T-helper 1 cell treated with Interleukin-12 subunit alpha and Interleukin-12 subunit beta and Interleukin-4 antibody, amounts not matched to agents 30 μg/mL and 1 μg/mL, for 36 hours (primary cell): ENCODE results near the gene HAP1.
"Not testable (repeated sequence)": the region's sequence is repeated elsewhere in the genome, so short reads cannot be mapped to it uniquely, and the experiment has no call there.

ENCODE experiments used
- H3K27ac Mint-ChIP-seq: one replicate; pipeline ENCODE4 v1.8.0; 2021; ENCODE audit warnings: mild to moderate bottlenecking, mixed read lengths
- H3K27me3 Mint-ChIP-seq: one replicate; pipeline ENCODE4 v1.8.0; 2021; ENCODE audit warnings: low read depth, mixed read lengths
- H3K36me3 Mint-ChIP-seq: one replicate; pipeline ENCODE4 v1.8.0; 2021; ENCODE audit warnings: low read depth, mixed read lengths
- H3K4me1 Mint-ChIP-seq: one replicate; pipeline ENCODE4 v1.8.0; 2021; ENCODE audit warnings: low read depth, mixed read lengths
- H3K4me3 Mint-ChIP-seq: one replicate; pipeline ENCODE4 v1.8.0; 2021; ENCODE audit warnings: mild to moderate bottlenecking, moderate library complexity, mixed read lengths
- H3K9me3 Mint-ChIP-seq: one replicate; pipeline ENCODE4 v1.8.0; 2021; ENCODE audit warnings: mixed read lengths

The HAP1 gene

DNA sequence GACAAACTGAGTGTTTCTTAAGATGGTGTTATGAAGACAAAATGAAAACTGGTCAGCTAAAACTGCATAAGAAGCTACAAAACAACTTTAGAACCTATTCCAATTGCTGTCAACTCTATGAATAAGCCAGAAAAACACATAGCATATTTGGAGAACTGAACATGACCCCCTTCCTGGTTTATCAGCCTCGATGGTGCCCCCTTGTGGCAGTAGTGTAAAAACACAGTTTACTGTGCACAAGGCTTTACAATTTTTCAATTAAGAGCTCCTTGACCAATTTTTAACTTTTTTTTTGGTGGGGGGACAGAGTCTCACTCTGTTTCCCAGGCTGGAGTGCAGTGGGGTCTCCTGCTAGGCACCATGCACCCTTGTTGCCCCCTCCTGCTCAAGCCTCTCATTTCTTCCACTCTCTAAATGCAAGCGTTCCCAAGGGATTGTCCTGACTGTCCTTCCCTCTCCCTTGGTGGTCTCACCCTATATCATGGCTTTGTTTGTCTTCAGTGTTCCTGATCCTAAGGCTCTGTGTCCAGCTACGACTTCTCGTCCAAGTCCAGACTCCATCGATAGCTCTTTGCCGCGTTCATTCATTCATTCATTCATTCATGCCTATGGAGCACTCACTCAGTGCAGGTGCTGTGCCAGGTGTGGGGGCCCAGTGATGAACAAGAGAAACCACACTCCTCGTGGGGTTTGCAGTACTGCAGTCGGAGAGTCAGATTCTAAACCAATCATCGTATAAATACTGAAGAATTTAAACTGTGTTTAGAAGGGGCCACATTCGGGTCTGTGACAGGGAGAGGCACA lies 38.3 kb downstream of the HAP1 start:
- H3K27ac Mint-ChIP-seq, result peak overlapping the region; percentile 52
- no peak overlapping the region for H3K4me3 Mint-ChIP-seq
- no peaks in the 10 kb centered on the region for H3K27me3 Mint-ChIP-seq
- peaks cover 33% of the 10 kb centered on the region for H3K36me3 Mint-ChIP-seq
- H3K9me3 Mint-ChIP-seq, result no peaks in the 10 kb centered on the region
- peaks cover 20% of the 10 kb centered on the region for H3K4me1 Mint-ChIP-seq

DNA sequence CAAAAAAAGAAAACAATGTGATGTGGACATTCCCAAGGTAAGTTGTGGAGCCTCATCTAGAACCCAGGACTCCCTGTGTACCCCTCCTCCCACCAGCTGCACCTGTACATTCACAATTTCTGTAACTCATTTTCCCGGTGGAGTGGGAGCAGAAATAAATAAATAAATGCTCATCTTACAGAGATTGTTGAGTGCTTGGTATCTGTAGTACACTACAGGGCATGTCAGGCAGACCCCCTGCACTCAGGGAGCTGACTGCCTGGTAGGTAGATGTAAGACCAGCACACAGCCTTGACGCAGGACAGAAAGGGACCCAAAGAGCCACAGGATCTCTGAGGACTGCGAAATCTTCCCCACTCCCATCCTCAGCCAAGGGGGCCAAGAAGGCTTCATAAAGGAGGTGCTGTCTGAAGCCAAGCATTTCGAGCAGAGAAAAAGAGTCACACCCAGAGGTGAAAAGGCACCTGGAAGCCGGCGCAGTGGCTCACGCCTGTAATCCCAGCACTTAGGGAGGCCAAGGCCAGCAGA lies 39.2 kb downstream of the HAP1 start:
- no peaks in the 10 kb centered on the region for H3K9me3 Mint-ChIP-seq
- no peaks in the 10 kb centered on the region for H3K27me3 Mint-ChIP-seq
- no peak overlapping the region for H3K27ac Mint-ChIP-seq
- H3K4me3 Mint-ChIP-seq, result no peak overlapping the region
- peaks cover 43% of the 10 kb centered on the region for H3K36me3 Mint-ChIP-seq
- peaks cover 26% of the 10 kb centered on the region for H3K4me1 Mint-ChIP-seq

DNA sequence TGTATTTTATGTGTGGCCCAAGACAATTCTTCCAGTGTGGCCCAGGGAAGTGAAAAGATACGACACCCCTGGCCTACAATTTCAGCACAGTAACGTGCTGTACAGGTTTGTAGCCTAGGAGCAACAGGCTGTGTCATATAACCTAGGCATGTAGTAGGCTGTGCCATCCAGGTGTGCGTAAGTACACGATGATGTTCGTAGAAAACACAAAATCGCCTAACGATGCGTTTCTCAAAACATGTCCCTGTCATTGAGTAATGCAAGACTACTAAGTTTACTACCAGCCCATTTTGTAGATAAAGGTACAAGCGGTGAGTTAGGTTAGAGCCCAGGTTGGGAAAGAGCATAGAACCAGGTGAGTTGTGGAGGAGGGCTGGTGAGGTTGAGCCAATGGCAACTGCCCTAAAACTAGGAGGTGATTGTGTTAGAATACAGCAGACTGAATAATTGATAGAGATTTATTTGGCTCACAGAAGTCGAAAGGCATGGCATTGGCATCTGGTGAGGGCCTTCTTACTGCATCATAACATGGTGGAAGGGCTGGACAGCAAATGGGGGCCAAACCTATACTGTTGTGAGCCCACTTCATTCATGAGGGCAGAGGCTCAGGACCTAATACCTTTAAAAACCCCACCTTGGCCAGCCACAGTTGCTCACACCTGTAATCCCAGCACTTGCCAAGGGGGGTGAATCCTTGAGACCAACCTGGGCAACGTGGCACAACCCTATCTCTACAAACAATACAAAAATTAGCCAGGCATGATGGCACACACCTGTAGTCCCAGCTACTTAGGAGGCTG lies 41.5 kb downstream of the HAP1 start:
- Mint-ChIP-seq H3K27me3 (no peaks in the 10 kb centered on the region), H3K36me3 (peaks cover 53% of the 10 kb centered on the region), H3K4me1 (peaks cover 33% of the 10 kb centered on the region), H3K4me3 (no peak overlapping the region), H3K27ac (peak overlapping the region; percentile 34), H3K9me3 (no peaks in the 10 kb centered on the region)

DNA sequence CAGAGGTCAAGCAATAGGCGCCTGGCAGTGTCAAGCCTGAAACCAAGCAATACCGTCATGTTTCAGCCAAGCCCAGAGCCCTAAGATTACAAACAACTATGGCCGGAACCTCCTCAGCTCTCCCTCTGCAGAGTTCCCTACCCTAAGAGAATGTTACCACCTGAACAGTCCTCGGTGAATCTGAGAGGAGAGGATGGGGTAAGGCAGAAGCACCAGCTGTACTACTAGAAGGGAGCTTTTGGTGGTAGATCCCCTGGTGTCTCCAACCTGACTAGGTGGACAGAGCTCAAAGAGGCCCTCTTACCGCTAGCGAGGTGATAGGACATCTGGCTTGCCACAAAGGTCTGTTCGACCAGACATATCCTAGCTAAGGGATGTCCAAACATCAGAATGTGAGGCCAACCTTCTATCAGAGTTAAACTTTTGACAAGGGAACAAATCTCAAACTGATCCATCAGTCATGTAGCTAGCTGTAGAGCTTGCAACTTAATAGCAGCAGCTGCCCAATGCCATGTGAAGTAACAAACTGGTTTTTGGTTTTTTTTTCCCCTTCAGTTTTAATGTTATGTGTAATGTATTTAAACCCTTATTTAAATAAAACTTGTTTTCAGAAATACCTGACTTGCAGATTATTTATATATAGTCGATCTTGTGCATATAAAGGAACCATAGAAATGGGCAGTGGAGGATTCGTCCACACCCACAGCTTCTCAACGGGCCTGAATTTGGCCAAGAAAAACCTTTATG lies 43.2 kb downstream of the HAP1 start:
- peak overlapping the region; percentile 92 for H3K4me3 Mint-ChIP-seq
- H3K27ac Mint-ChIP-seq, result peak overlapping the region; percentile 73
- peaks cover 30% of the 10 kb centered on the region for H3K4me1 Mint-ChIP-seq
- no peaks in the 10 kb centered on the region for H3K27me3 Mint-ChIP-seq
- no peaks in the 10 kb centered on the region for H3K9me3 Mint-ChIP-seq
- H3K36me3 Mint-ChIP-seq, result peaks cover 53% of the 10 kb centered on the region

DNA sequence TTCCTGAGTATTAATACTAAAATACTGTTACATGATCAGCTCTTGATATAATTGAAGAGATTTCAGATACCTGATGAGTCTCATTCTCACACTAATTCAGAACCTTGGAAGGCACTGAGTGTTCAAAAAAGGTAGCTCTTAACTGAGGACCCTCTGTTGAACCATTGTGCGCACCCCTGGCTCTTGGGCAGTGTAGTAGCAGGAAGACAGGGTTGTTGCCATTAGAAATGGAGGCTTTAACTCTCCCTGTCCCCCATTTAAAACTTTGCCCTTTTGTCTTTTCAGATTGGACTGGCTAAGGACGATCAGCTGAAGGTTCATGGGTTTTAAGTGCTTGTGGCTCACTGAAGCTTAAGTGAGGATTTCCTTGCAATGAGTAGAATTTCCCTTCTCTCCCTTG lies 43.9 kb downstream of the HAP1 start:
- peaks cover 51% of the 10 kb centered on the region for H3K36me3 Mint-ChIP-seq
- no peaks in the 10 kb centered on the region for H3K27me3 Mint-ChIP-seq
- H3K9me3 Mint-ChIP-seq, result no peaks in the 10 kb centered on the region
- peaks cover 25% of the 10 kb centered on the region for H3K4me1 Mint-ChIP-seq
- peak overlapping the region; percentile 45 for H3K27ac Mint-ChIP-seq
- peak overlapping the region; percentile 92 for H3K4me3 Mint-ChIP-seq

DNA sequence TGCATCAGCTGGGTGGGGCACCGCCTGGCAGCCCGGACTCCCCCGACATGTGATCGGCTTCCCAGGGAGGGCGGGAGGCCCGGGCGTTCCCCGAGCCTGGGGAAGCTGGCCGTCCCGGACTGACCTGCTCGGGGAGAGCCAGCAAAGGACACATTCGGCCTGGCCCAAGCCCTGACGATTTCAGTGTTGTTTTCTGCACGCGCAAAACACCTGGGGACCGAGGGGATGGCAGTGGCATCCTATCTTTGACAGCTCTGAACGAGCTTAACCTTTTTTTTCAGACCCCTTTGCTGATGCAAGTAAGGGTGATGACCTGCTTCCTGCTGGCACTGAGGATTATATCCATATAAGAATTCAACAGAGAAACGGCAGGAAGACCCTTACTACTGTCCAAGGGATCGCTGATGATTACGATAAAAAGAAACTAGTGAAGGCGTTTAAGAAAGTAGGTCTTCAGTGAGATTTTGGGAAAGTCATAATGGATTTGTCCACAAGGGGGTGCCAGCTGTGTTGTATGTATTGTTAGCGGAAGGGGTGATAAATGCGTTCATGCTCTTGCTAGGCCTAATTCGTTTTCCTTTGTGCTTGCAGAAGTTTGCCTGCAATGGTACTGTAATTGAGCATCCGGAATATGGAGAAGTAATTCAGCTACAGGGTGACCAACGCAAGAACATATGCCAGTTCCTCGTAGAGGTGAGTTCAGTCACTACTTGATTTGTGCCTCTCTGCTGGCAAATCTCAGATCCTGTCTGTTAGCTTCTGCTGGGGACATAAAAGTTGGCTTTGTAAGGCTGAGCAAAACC lies 44.7 kb downstream of the HAP1 start:
- Mint-ChIP-seq H3K36me3 (peaks cover 49% of the 10 kb centered on the region), H3K4me3 (peak overlapping the region; percentile 92), H3K9me3 (no peaks in the 10 kb centered on the region), H3K27me3 (no peaks in the 10 kb centered on the region), H3K4me1 (peaks cover 24% of the 10 kb centered on the region), H3K27ac (peak overlapping the region; percentile 98)

DNA sequence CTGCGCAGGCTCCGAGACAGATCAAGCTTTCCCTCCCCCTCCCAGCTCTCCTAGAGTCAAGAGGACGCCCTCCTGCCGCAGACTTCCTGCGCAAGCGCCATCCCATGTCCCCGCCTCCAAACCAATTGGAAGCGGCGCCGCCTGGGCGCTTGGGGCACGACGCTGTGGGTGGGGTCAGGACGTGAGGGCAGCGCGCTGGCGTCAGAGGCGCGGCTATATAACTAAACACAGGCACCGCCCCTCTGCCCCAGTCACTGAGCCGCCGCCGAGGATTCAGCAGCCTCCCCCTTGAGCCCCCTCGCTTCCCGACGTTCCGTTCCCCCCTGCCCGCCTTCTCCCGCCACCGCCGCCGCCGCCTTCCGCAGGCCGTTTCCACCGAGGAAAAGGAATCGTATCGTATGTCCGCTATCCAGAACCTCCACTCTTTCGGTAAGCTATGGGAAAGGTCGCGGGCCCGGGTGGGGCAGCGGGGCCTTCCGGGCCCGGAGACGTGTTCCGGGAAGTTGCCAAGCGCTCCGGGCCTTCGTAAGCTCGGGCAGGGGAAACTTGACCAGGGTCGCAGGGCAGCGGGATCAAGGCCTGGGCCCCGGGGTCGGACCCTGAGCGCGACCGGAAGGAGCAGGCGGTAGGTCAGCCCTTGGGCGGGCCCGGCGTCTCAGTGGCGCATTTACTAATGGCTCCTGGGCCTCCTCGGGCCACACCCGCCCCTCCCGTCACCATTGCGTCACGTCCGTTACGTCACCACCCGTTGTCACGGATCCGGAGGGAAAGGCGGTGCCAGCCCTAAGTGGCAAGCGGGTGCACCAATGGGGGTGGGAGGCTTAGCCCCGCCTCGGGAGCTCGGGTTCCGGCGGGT lies 45.6 kb downstream of the HAP1 start, which contains the start of gene EIF1:
TSS of gene EIF1 (plus strand) at position 245 of the 856 bp plus-strand sequence. CDS start at position 399, 154 bp downstream.
- Mint-ChIP-seq H3K27me3 (no peaks in the 10 kb centered on the region), H3K9me3 (no peaks in the 10 kb centered on the region), H3K27ac (peak within 1 kb of the TSS; percentile 98), H3K4me1 (peaks cover 24% of the 10 kb centered on the region), H3K36me3 (peaks cover 44% of the 10 kb centered on the region), H3K4me3 (peak within 1 kb of the TSS; percentile 92)

DNA sequence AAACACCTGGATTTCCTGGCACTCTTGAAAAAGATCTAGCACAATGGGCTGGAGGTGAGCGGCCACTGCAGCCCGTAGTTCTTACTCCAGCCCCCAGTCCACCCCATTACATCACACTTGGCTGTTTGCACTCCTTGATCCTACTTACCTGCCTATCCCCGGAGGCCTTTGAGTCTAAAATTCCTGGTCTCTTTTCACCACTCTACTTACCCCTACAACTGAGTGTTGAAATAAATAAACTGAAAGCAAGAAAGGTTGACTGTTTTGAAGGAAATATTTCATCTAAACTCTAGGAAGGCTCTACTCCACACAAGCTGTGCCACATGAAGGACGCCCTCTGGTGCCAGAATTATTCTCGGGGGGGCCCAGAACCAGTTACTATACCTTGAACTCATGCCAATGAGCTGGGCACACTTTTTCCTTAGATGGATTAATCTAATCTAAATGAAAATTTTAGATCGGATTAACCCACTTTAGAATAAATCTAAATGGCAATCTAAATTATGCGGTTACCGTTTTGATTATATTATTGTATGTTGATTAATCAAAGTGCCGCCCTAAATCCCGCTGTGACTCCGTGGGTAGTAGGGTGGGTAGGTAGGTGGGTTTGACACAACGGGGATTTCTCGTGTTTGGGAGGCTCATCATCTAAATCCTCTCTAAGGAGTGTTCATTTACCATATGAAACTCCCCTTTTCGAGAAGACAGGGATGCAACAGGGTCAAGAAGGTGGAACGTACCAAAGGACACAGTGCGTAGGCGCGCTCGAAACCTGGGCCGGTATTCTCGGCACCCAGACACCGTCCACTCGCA lies 46.4 kb downstream of the HAP1 start:
- Mint-ChIP-seq H3K27ac (peak overlapping the region; percentile 98), H3K9me3 (no peaks in the 10 kb centered on the region), H3K4me1 (peaks cover 24% of the 10 kb centered on the region), H3K36me3 (peaks cover 39% of the 10 kb centered on the region), H3K4me3 (peak overlapping the region; percentile 92), H3K27me3 (no peaks in the 10 kb centered on the region)

DNA sequence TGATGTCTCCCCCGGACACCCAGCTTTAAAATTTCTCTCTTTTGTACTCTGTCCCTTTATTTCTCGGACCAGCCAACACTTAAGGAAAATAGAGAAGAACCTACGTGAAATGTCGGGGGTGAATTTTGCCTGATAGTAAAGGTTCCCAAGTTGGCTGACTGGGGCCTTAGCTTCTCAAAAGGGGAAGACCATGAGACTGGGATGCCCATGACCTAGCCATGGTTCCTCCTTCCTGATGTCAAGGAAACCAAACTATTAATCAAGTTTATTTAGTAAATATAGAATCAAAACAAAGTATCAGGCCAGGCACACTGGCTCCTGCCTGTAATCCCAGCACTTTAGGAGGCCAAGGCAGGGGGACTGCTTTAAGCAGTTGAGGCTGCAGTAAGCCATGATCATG lies 48.2 kb downstream of the HAP1 start:
- H3K9me3 Mint-ChIP-seq, result no peaks in the 10 kb centered on the region
- H3K36me3 Mint-ChIP-seq, result peaks cover 22% of the 10 kb centered on the region
- H3K4me3 Mint-ChIP-seq, result no peak overlapping the region
- no peaks in the 10 kb centered on the region for H3K27me3 Mint-ChIP-seq
- H3K27ac Mint-ChIP-seq, result no peak overlapping the region
- peaks cover 24% of the 10 kb centered on the region for H3K4me1 Mint-ChIP-seq

DNA sequence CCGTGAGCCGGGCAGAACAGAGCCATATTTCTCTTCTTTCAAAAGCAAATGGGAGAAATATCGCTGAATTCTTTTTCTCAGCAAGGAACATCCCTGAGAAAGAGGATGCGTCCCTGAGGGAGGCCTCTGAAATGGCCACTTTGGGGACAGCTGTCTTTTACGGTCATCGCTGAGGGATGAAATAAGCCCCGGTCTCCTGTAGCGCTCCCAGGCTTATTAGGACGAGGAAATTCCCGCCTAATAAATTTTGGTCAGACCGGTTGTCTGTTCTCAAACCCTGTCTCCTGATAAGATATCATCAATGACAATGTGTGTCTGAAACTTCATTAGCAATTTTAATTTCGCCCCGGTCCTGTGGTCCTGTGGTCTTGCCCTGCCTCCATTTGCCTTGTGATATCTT lies 48.7 kb downstream of the HAP1 start:
- H3K27ac Mint-ChIP-seq, H3K9me3 Mint-ChIP-seq, H3K27me3 Mint-ChIP-seq, H3K4me3 Mint-ChIP-seq: not testable (repeated sequence)
- peaks cover 16% of the 10 kb centered on the region for H3K36me3 Mint-ChIP-seq
- H3K4me1 Mint-ChIP-seq, result peaks cover 19% of the 10 kb centered on the region

DNA sequence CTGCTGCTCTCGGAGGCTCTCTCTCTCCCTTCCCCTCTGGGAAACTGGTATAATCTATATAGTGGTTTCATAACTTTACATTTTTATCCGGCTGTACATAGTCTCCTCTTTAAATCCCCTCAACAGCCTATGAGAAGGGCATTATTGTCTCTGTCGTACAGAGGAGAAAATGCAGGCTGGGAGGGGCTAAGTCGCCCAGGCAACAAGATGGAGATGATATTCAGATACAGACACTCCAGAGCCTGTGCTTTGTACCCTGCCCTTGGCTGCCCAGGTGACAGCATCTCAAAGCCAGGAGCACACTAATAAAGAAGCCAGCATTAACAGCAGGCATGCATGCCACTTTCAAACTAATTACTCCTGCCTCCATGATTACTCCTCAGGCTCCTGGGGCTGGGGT lies 50.4 kb downstream of the HAP1 start:
- Mint-ChIP-seq H3K4me1 (peaks cover 27% of the 10 kb centered on the region), H3K9me3 (no peaks in the 10 kb centered on the region), H3K36me3 (no peaks in the 10 kb centered on the region), H3K27ac (no peak overlapping the region), H3K4me3 (no peak overlapping the region), H3K27me3 (no peaks in the 10 kb centered on the region)

DNA sequence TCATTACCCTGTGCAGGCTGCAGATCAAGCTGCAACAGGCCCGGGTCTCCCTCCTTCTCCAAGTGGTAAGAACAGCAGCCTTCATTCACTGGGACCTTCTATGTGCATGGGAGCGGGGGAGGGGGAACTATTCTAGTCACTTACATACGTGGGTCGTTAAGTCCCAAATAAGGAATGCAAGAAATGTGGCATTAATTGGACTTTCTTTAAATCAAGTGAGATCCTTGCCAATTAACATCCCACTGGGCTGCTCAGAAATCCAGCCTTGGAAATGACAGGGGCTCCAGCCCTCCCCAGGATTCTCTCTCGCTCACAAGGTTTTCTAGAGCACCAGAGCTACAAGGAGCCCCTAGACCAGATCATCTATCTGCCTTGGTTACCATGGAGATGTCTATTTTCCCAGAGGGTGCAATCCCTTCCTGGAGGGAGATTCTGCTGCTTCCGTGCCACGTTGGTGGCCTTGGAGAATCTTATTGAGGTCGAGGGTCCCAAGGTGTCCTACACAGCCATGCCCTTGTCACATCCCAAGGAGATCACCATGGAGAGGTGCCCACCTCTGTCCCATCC lies 50.9 kb downstream of the HAP1 start:
- H3K4me1 Mint-ChIP-seq, result peaks cover 32% of the 10 kb centered on the region

More for the DNA sequence above, 50.9 kb downstream of the HAP1 start:
- Mint-ChIP-seq H3K27ac (no peak overlapping the region), H3K27me3 (no peaks in the 10 kb centered on the region), H3K4me3 (no peak overlapping the region), H3K36me3 (peaks cover 2% of the 10 kb centered on the region), H3K9me3 (no peaks in the 10 kb centered on the region)
